CD14-positive monocyte (primary cell): ENCODE measurements around the gene FBXO15. TPM values are rescaled to one million over a fixed set of nuclear protein-coding genes. Genes with fewer than 3 reads are reported as not detected.

ENCODE experiments used
- DNase-seq, 3 donors: peaks; one replicate each; pipeline ENCODE4 v3.0.0-alpha.2; 2011 to 2022
- H2AFZ ChIP-seq: 2 replicates; pipeline ENCODE4 v1.6.0; 2012; ENCODE audit warnings: mild to moderate bottlenecking, low read depth, low read length, inconsistent platforms; ENCODE audit not compliant: insufficient read depth, poor library complexity, severe bottlenecking
- H3K27ac ChIP-seq, 2 donors: 1 replicate in 1 of 2; 2 replicates in 1 of 2; pipeline ENCODE4 v1.5.1; 2012 to 2013; ENCODE audit warnings: low read length in 2 of 2, control low read depth in 1 of 2, inconsistent platforms in 1 of 2, low read depth in 1 of 2, mild to moderate bottlenecking in 1 of 2
- H3K27me3 ChIP-seq, 2 donors: one replicate each; pipeline versions ENCODE4 v1.6.0 to v1.6.1; 2011 to 2013; ENCODE audit warnings: low read length in 2 of 2; ENCODE audit not compliant: control insufficient read depth in 2 of 2, insufficient read depth in 2 of 2
- H3K36me3 ChIP-seq, 2 donors: replicated peaks in 1 of 2; 1 replicate in 1 of 2; 2 replicates in 1 of 2; pipeline versions ENCODE4 v1.5.1 to v1.6.1; 2012 to 2013; ENCODE audit warnings: low read length in 2 of 2, control low read depth in 1 of 2, inconsistent platforms in 1 of 2, mild to moderate bottlenecking in 1 of 2; ENCODE audit not compliant: insufficient read depth in 2 of 2, control insufficient read depth in 1 of 2
- H3K4me1 ChIP-seq, 2 donors: 1 replicate in 1 of 2; 2 replicates in 1 of 2; pipeline versions ENCODE4 v1.5.1 to v1.6.1; 2012 to 2013; ENCODE audit warnings: low read length in 2 of 2, control low read depth in 1 of 2, inconsistent platforms in 1 of 2, mild to moderate bottlenecking in 1 of 2, moderate library complexity in 1 of 2; ENCODE audit not compliant: insufficient read depth in 2 of 2, control insufficient read depth in 1 of 2
- H3K4me2 ChIP-seq: replicated peaks from 2 replicates; pipeline ENCODE3; 2012; ENCODE audit warnings: low read length, moderate library complexity, mild to moderate bottlenecking; ENCODE audit not compliant: poor library complexity, severe bottlenecking; ENCODE audit errors: extremely low read depth
- H3K4me3 ChIP-seq, 3 experiments: fragments of 200-600 bp in 1 of 3; sonication (generic) in 1 of 3; replicated peaks in 1 of 3; 1 replicate in 2 of 3; 2 replicates in 1 of 3; pipeline ENCODE4 v1.5.1; 2011 to 2013; ENCODE audit warnings: low read length in 3 of 3, mild to moderate bottlenecking in 3 of 3, control low read depth in 2 of 3, low read depth in 2 of 3, inconsistent platforms in 1 of 3, moderate library complexity in 1 of 3
- H3K79me2 ChIP-seq: 2 replicates; pipeline ENCODE4 v1.6.0; 2012; ENCODE audit warnings: mild to moderate bottlenecking, control low read depth, inconsistent platforms, low read length, moderate library complexity; ENCODE audit not compliant: insufficient read depth
- H3K9ac ChIP-seq: 2 replicates; pipeline ENCODE4 v1.6.0; 2017; ENCODE audit warnings: low read length, mild to moderate bottlenecking; ENCODE audit not compliant: insufficient read depth, poor library complexity, severe bottlenecking
- H3K9me3 ChIP-seq, 2 donors: replicated peaks in 1 of 2; 1 replicate in 1 of 2; 2 replicates in 1 of 2; pipeline versions ENCODE4 v1.5.1 to v1.6.1; 2012 to 2013; ENCODE audit warnings: low read length in 2 of 2, control low read depth in 1 of 2; ENCODE audit not compliant: control insufficient read depth in 1 of 2, insufficient read depth in 1 of 2
- H4K20me1 ChIP-seq: 2 replicates; pipeline ENCODE4 v1.6.0; 2012; ENCODE audit warnings: mild to moderate bottlenecking, low read length, control low read depth, moderate library complexity; ENCODE audit not compliant: insufficient read depth
- H3K27ac Mint-ChIP-seq, 7 donors: one replicate each; pipeline ENCODE4 v1.8.0; 2020; ENCODE audit warnings: mild to moderate bottlenecking in 7 of 7, mixed read lengths in 7 of 7, moderate library complexity in 6 of 7, inconsistent platforms in 2 of 7
- H3K27me3 Mint-ChIP-seq, 3 donors: one replicate each; pipeline ENCODE4 v1.8.0; 2021 to 2022; ENCODE audit warnings: low read depth in 3 of 3, mild to moderate bottlenecking in 3 of 3, mixed read lengths in 3 of 3, moderate library complexity in 3 of 3, inconsistent platforms in 1 of 3
- H3K36me3 Mint-ChIP-seq, 2 donors: one replicate each; pipeline ENCODE4 v1.8.0; 2020; ENCODE audit warnings: mixed read lengths in 2 of 2, inconsistent platforms in 1 of 2, mild to moderate bottlenecking in 1 of 2
- H3K4me1 Mint-ChIP-seq: one replicate; pipeline ENCODE4 v1.8.0; 2020; ENCODE audit warnings: mild to moderate bottlenecking, mixed read lengths
- H3K4me3 Mint-ChIP-seq, 2 donors: one replicate each; pipeline ENCODE4 v1.8.0; 2020; ENCODE audit warnings: mild to moderate bottlenecking in 2 of 2, mixed read lengths in 2 of 2, moderate library complexity in 1 of 2
- H3K9me3 Mint-ChIP-seq, 7 donors: one replicate each; pipeline ENCODE4 v1.8.0; 2020 to 2022; ENCODE audit warnings: mixed read lengths in 7 of 7, mild to moderate bottlenecking in 6 of 7, moderate library complexity in 6 of 7, inconsistent platforms in 2 of 7
- CTCF ChIP-seq: fragments of 200-600 bp; IDR thresholded peaks from one replicate; pipeline ENCODE4 v1.8.0; 2022; ENCODE audit warnings: antibody characterized with exemption, mild to moderate bottlenecking
- WGBS: methylation state at CpG from one replicate; pipeline ENCODE4 v1.1.5; 2013; ENCODE audit warnings: missing lambda C conversion rate; ENCODE audit not compliant: insufficient coverage; 5-methylcytosine and 5-hydroxymethylcytosine counted together
- intact Hi-C, 2 donors: fragments of 100-400 bp; cut with micrococcal nuclease; formaldehyde crosslinking; loops; one replicate each; pipeline versions ENCODE4 v1.15.0 to v1.15.1; 2023
- polyA plus RNA-seq, 3 donors: library from polyadenylated mRNA; depleted of rRNA in 1 of 3; unstranded in 2 of 3; stranded (reverse) in 1 of 3; fragments of 300-500 nt in 2 of 3; fragments of >200 nt in 1 of 3; fragmentation: Illumina TruSeq in 2 of 3; gene quantifications; 1 replicate in 2 of 3; 2 replicates in 1 of 3; pipeline ENCODE4 v1.2.3, GENCODE V29; 2012 to 2021

Gene FBXO15
- polyA plus RNA-seq, 3 donors, result not detected

- H3K27me3 ChIP-seq, result no peaks in the 10 kb centered on the region
- H3K27me3 Mint-ChIP-seq, result peaks cover 0 to 6% (median 3%) of the 10 kb centered on the region in 3 donors
- intact Hi-C loops, result no loop called here
These were observed 20.7 kb downstream of the FBXO15 start for GRCh38 chr18:74126684-74127655.

GRCh38 chr18:74124642-74125041 lies 23.0 kb downstream of the FBXO15 start:
- Mint-ChIP-seq H3K27ac (no peak overlapping the region), H3K9me3 (no peaks in the 10 kb centered on the region), H3K27me3 (peaks cover 2 to 6% (median 3%) of the 10 kb centered on the region in 3 donors), H3K4me3 (no peak overlapping the region), H3K36me3 (no peaks in the 10 kb centered on the region), H3K4me1 (no peaks in the 10 kb centered on the region)
- no peaks in the 10 kb centered on the region for H3K79me2 ChIP-seq
- WGBS, result no CpG with 5 or more reads among the region's 1 CpG
- no peaks in the 10 kb centered on the region for H4K20me1 ChIP-seq
- no peaks in the 10 kb centered on the region for H3K4me1 ChIP-seq
- H3K9me3 ChIP-seq, result no peaks in the 10 kb centered on the region
- H3K36me3 ChIP-seq, result no peaks in the 10 kb centered on the region
- TF ChIP-seq CTCF, result no peak
- no peak overlapping the region for H2AFZ ChIP-seq
- H3K27me3 ChIP-seq, result no peaks in the 10 kb centered on the region
- intact Hi-C loops, result no loop called here
- H3K4me2 ChIP-seq, result no peak overlapping the region
- no peak overlapping the region for H3K9ac ChIP-seq
- H3K27ac ChIP-seq, result no peak overlapping the region
- no peak overlapping the region for H3K4me3 ChIP-seq
- DNase-seq, result no peak

More at GRCh38 chr18:74126684-74127655, 20.7 kb downstream of the FBXO15 start:
- H3K9me3 Mint-ChIP-seq, result no peaks in the 10 kb centered on the region
- Histone ChIP-seq H3K79me2 (no peaks in the 10 kb centered on the region), H2AFZ (no peak overlapping the region), H4K20me1 (no peaks in the 10 kb centered on the region), H3K4me3 (no peak overlapping the region), H3K4me2 (no peak overlapping the region), H3K36me3 (no peaks in the 10 kb centered on the region), H3K4me1 (no peaks in the 10 kb centered on the region), H3K27ac (no peak overlapping the region), H3K9me3 (no peaks in the 10 kb centered on the region), H3K9ac (no peak overlapping the region)
- H3K36me3 Mint-ChIP-seq, result no peaks in the 10 kb centered on the region
- DNase-seq, result no peak
- no peaks in the 10 kb centered on the region for H3K4me1 Mint-ChIP-seq
- 91% methylated on average over 4 of the region's 10 CpGs for WGBS
- no peak overlapping the region for H3K27ac Mint-ChIP-seq
- H3K4me3 Mint-ChIP-seq, result no peak overlapping the region
- TF ChIP-seq CTCF, result no peak
